HS-27A (cell line): ENCODE measurements around the gene PGLYRP2.

ENCODE experiments used
- DNase-seq: peaks from one replicate; pipeline ENCODE4 v3.0.0-alpha.2; 2012; ENCODE audit warnings: low read depth, missing footprints

Gene PGLYRP2

GRCh38 chr19:15439821-15440641 is 39.3 kb downstream of the PGLYRP2 start:
- no peak for DNase-seq

- DNase-seq: no peak
Measured at GRCh38 chr19:15439078-15439799, 40.1 kb downstream of the PGLYRP2 start.

GRCh38 chr19:15438577-15438976 is 40.7 kb downstream of the PGLYRP2 start:
- no peak for DNase-seq

GRCh38 chr19:15438124-15438496 is 41.2 kb downstream of the PGLYRP2 start:
- DNase-seq: no peak

GRCh38 chr19:15437355-15438123 is 41.8 kb downstream of the PGLYRP2 start:
- no peak for DNase-seq

GRCh38 chr19:15436826-15437110 is 42.5 kb downstream of the PGLYRP2 start:
- no peak for DNase-seq

GRCh38 chr19:15436012-15436825 is 43.1 kb downstream of the PGLYRP2 start:
- DNase-seq: no peak

- no peak for DNase-seq
Measured at GRCh38 chr19:15433519-15434069, 45.7 kb downstream of the PGLYRP2 start.

GRCh38 chr19:15432629-15433518 is 46.4 kb downstream of the PGLYRP2 start:
- no peak for DNase-seq

GRCh38 chr19:15432018-15432494 is 47.2 kb downstream of the PGLYRP2 start:
- DNase-seq: no peak

GRCh38 chr19:15431396-15432017 is 47.8 kb downstream of the PGLYRP2 start:
- DNase-seq: no peak

- DNase-seq: no peak
Measured at GRCh38 chr19:15430526-15431120, 48.7 kb downstream of the PGLYRP2 start.

GRCh38 chr19:15429825-15430467 is 49.4 kb downstream of the PGLYRP2 start:
- no peak for DNase-seq

GRCh38 chr19:15428956-15429824 is 50.1 kb downstream of the PGLYRP2 start:
- DNase-seq: no peak

GRCh38 chr19:15427991-15428471 is 51.3 kb downstream of the PGLYRP2 start:
- no peak for DNase-seq

- no peak for DNase-seq
Measured at GRCh38 chr19:15427350-15427700, 52.0 kb downstream of the PGLYRP2 start.

GRCh38 chr19:15426485-15427349 is 52.6 kb downstream of the PGLYRP2 start:
- DNase-seq: no peak
